OCI-LY3 (cell line): ENCODE results near the gene KAZN.

ENCODE experiments used
- EZH2phosphoT487 ChIP-seq: fragments of 200-600 bp; shearing (Covaris generic); IDR thresholded peaks from 2 replicates; pipeline ENCODE4 v1.6.1; 2018; ENCODE audit warnings: antibody characterized with exemption, mixed run types, low read depth
- TF ChIP-seq, protein P1 (sequence below): fragments of 200-600, 300-600 bp; sonication (generic); IDR thresholded peaks from 2 replicates; pipeline ENCODE4 v1.5.1; 2014; ENCODE audit warnings: antibody characterized with exemption, low read length, low read depth

DNA sequence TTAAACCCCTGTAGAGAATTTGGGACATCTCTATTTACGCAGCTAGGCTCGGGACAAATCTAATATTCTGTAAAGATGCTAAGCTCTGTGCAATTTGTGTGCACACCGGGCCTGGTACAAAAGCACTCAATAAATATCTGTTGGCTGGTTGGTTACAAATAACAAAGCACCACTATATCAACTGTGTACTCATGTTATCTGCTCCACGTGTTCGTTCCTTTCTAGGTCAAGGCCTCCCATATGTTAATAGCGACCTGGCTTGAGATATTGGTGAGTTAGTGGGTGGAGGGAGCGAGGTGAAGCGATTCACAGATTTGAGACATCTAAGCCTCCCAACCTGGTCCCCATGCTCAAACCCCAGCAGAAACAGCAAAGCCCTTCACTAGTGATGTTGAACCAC, 47.1 kb upstream of the KAZN start:
- TF ChIP-seq, protein P1, sequence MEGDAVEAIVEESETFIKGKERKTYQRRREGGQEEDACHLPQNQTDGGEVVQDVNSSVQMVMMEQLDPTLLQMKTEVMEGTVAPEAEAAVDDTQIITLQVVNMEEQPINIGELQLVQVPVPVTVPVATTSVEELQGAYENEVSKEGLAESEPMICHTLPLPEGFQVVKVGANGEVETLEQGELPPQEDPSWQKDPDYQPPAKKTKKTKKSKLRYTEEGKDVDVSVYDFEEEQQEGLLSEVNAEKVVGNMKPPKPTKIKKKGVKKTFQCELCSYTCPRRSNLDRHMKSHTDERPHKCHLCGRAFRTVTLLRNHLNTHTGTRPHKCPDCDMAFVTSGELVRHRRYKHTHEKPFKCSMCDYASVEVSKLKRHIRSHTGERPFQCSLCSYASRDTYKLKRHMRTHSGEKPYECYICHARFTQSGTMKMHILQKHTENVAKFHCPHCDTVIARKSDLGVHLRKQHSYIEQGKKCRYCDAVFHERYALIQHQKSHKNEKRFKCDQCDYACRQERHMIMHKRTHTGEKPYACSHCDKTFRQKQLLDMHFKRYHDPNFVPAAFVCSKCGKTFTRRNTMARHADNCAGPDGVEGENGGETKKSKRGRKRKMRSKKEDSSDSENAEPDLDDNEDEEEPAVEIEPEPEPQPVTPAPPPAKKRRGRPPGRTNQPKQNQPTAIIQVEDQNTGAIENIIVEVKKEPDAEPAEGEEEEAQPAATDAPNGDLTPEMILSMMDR = no peak
- TF ChIP-seq EZH2phosphoT487 = no peak
